CD4-positive, alpha-beta T cell treated with Interleukin-4 for 4 hours (primary cell): Measurements from ENCODE around the gene NTSR1.

Source experiments
- DNase-seq: peaks from one replicate; pipeline ENCODE4 v3.0.0-alpha.2; 2020

Gene NTSR1

DNA sequence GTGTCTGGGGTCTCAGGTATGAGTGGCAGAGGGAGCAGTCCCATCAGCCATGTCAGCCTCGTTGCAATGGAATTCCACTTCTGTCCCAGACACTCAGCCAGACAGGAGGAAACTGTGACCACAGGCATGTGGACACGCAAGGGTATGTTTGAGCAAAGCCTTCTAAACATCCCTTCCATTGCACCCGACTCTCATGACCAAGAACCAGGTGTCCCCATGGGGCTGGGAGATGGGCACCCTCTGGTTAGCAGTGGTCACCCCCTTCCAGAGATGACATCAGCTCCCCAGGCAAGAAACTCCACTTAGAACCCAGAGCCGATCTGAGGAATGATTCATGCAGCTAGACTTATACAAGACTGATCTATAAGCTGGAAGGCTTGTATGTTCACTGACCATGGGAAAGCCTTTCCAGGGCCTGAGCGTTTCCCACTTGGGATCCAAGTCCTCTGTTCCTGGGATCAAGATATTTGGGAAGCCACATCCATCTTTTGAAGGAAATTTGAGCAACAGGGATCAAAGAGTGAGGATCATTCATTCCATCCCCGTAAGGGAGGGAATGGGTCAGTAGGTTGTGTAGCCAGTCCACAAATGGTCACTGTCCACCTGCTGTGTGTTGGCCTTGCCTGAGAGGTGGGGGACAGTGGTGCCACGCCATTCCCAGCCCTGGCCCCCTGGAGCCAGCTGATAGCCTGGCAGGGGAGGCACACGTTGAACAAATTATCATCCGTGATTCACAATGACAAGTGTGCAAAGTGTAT is 83.7 kb downstream of the NTSR1 start:
- DNase-seq: no peak

DNA sequence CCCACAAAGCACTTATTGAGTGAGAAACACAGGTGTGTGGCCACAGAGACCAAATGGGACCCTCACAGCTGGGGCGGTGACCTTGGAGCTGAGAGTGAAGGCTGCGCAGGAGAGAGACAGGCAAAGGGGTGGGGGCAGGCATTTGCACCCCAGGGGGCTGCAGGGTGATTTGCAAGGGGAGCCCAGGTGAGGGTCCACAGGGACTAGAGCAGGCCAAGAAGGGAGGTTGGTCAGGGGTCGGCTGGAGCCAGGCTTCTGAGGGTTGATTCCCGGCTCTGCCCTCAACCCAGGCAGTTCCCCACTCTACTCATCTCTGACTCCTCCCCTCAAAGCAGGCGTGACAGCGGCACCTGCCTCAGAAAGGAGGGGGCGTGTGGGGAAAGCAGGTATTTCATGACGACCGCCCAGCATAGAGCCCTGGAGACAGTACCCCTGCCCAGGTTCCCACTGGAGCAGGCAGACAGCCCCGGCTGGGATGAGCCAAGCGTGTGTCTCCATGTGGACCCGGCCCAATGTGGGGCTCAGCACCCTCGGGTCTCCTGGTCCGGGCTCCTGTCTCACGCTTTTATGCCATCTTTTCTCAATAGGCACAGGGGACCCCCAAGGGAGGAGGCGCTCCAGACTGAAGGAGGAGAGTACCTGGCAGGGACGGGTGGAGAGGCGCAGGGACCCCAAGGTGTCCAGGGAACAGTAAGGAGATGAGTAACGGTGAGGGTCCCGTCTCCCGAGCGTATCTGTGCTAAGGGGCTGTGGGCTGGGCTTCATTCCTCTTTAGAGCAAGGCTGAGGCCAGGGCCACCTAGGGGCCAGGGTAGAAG is 84.5 kb downstream of the NTSR1 start:
- no peak for DNase-seq

DNA sequence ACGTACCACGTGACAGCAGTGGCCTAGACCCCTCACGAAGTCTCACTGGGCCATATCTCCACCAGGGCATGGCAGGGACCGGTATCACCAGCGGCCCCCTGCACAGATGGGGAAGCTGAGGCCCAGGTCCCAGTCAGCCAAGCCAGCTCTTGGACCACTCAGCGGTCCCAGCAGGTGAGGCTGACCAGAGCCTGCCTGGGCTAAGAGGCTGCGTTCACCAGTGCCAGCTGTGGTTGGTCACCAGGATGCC is 85.0 kb downstream of the NTSR1 start:
- no peak for DNase-seq

DNA sequence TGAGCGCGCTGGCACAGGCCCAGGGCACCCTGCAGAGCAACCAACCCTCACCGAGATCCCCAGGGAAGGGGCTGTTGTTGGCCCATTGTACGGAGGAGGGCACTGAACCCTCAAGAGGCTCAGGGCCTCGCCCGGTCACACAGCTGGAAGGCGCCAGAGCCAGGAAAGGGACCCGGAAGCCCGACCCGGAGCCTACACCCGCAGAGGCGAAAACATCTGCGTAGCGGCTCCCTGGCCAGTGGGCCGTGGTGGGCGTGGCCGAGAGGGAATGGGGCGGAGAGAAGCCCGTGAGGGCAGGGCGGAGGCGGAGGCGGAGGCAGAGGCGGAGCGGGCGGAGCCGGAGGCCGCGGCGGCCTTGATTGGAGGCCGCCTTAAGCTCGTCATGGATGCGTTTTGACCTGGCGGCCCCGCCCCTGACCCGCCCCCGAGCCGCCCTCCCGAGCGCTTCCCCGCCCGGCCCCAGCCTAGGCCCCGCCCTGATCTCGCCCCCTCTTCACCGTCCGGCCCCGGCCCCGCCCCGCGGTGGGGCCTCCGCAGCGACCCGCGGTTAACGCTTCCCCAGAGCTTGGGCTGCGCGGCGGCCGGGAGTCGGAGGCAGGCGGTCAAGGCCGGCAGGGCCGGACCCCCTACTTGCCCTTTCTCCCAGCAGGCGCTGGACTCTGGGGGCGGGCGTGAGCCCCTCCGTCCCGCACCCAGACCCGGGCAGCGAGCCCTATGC is 85.5 kb downstream of the NTSR1 start:
- DNase-seq: peak; percentile 92

DNA sequence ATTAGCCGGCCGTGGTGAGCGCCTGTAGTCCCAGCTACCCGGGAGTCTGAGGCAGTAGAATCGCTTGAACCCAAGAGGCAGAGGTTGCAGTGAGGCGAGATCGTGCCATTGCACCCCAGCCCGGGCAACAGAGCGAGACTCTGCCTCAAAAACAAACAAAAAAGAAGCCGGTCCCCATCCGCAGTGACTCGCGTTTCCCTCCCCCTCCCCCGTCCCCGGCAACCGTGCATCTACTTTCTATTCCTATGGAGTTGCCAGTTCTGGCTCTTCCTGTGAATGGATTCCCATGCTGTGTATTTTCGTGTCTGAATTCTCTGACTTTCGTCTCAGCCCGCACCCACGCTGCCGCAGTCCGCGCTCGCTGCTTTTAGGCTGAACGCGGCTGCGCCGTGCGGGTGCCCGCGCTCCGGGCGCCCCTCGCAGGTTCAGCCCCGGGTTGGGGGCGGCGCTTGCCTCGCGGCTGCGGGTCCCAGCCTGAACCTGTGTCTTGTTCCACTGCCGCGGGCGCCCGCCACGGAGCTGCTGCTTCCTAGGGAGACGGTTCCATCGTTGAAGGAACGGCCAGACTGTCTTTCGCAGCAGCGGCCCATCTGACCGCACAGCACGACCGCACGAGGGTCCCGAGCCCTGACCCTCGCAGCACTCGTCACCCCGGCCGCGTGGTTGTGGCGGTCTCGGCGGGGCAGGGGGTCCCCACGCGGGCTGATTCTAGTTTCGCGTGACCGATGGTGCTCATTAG is 86.6 kb downstream of the NTSR1 start:
- peak; percentile 45 for DNase-seq

DNA sequence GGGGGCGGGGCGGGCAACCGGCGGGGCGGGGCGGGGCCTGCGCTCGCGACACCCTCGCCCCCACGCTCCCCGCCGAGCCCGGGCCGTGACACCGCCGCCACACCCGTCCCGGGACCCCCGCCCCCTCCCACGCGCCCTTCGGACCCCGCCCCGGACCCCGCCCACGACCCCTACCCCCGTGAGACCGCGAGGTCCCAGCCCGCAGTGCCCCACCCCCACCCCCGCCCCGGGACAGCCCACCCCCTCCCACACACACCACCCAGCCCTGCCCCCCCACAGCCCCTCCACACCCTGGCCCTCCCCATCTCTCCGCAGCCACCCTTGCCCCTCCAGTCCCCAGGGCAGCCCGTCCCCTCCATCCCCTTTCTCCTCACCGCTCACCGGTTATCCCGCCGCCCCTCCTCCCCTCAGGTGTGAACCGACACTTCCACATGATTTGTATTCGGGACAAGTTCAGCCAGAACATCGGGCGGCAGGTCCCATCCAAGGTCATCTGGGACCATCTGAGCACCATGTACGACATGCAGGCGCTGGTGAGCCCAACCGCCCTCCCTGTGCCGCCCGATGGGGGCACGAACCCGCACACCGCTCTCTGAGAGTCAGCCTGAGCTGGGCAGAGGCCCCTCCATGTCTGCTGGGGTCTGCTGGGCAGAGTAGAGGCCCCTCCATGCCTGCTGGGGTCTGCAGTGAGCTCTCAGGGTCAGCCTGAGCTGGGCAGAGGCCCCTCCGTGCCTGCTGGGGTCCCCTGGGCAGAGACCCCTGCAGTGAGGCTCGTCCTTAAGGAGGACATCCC is 88.3 kb downstream of the NTSR1 start:
- no peak for DNase-seq

DNA sequence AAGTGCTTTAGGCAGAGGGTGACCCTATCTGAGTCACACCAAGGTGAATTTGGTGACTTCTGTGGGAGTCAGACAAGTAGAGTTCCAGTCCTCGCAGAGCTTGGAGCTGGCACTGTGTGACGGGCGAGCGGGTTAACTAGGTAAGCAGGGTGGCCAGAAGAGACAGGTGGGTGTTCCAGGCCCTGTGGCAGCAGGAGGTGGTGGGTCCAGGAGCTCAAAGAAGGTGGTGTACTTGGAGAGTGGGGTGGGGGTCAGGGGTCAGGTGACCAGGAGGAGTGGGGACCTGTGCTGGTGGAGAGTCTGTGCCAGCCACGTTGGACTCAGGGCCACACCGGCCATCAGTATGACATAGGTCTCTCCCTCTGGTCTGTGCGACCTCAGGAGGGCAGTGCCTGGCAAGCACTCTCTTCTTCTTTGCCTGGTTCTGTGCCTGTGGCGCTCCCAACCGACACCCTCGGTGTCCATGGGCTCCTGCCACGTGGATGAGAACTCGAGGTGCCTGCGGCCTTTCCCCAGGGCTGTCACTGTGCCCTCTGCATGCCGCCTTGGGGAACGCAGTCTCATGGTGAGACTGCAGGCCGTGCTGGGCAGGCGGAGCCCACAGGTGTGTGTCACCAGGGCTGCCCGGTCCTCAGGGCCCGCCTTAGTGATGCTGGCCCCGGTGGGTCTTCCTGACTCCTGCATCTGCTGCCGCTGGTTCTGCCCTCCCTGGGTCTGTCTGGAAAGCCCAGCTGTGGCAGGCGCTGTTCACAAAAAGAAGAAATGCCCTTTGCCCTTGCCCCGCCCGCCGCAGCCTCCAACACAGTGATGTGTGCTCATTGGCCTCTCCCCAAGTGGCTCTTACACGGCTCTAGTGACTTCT is 89.3 kb downstream of the NTSR1 start:
- DNase-seq: no peak

DNA sequence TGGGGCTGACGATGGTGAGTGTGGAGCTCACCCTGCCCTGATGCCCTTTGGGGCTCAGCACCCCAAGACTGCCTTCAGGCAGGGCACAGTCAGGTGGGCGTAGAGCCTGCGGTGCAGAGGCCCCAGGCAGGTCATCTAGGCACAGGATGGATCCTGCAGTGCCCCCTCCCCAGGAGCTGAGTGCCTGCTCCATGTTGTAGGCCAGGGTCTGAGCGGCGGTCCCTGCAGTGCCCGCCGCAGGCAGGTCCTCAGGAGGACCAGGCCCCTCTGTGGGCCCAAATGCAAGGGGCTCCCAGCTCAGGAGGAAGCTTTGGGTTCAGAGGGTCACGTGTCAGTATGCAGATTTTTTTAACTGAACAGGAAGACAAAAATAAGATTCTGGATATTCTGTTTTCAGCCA is 90.4 kb downstream of the NTSR1 start:
- no peak for DNase-seq

DNA sequence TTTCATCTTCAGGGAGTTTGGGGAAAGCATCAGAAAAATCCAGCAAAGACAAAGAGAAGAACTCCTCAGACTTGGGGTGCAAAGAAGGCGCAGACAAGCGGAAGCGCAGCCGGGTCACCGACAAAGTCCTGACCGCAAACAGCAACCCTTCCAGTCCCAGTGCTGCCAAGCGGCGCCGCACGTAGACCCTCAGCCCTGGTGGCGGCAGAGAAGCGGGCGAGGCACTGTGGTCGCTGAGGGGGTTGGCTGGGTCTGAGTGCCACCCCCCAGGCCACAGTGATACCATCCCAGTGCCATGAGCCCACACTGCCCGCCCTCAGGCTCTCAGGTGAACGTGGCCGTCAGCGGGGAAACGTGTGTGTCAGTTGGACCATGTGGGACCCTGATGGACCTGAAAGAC is 90.8 kb downstream of the NTSR1 start:
- no peak for DNase-seq

DNA sequence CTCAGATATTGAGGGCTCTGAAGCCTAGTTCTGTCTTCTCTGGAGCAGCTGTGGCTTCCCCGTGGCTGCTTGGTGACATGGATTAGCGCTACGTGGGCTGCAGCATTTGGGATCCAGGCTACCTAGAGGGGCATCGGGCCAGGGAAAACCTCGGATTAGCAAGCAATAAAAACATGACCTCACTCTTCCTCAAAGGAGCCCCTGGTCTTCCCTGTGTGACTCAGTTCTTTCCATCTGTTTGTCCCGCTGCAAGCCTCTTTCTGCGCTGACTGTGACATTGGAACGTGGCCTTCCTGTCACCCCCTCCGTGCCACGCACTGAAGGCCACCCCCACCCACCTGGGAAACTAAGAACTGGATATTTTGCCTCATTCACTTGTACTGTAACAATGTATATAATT is 91.2 kb downstream of the NTSR1 start:
- DNase-seq: no peak

DNA sequence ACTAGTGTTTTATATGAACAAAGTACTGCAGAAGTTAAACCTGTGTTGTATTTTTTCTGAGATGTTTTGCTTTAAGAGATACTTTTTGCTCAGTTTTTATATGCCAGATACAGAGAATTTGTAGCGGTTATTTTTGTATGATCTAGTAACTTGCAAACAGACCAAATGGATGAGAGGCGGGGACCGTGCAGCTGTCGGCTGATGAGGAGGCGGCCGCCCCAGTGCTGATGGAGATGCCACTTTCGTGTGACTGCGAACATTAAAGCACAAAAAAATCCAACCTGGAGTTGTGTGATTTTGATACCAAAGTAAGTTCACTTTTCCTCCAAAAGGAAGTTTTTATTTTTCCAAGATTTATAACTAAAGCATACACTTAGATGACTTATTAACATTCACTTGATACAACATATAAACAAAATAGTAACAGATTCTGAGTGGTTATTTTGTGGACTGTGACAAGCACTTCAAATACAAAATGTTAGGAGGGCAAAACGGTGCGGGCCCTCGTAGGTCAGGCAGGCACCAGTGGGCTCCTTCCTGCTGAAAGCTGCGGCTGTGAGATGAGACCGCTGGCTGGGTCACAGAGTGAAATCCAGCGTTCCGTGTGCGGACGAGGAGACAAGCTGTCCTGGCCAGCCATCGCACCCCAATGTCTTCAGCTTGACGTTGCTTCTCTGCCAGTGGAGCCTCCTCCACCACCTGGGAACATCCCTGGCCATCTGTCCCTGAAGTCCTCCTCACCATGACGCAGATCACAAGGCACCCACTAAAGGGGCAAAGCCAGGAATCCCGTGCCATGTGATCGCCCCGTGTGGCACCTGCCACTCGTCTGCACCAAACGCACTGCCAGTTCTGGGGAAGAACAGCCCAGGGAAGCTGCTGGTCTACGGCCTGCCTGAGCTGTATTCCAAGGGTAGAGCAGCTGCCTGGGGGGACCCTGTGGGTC is 92.0 kb downstream of the NTSR1 start:
- no peak for DNase-seq

DNA sequence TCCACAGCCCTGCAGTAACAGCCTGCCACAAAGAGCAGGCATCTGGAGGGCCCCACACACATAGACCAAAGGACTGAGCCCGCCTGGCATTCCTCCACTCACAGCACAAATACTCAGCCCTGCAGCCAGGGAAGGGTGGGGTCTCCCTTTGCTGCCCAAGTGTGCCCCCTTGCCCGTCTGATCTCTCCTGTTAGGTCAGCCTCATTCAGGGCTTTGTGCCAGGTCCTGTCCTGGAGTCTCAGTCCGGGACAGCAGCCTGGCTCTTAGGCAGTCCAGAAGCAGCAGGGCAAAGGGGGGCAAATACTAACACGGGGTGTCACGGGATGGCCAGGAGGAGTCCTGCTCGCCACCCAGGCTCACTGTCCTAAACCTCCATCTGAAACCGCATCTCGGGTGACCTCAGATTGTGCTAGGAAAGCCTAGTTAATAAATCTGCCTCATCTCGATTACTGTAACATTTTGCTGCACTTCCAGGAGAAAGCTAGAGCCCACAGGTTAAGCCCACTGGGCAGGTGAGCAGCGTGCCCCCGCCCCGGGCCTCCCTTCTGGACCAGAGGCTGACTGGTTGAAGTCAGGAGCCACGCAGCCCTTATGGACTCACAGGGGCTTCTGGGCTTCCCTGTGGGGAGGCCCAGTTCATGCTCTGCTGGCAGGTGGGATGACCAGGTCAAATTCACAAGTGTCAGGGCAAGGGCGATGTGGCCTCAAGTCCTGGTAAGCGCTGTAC is 92.8 kb downstream of the NTSR1 start:
- DNase-seq: no peak

DNA sequence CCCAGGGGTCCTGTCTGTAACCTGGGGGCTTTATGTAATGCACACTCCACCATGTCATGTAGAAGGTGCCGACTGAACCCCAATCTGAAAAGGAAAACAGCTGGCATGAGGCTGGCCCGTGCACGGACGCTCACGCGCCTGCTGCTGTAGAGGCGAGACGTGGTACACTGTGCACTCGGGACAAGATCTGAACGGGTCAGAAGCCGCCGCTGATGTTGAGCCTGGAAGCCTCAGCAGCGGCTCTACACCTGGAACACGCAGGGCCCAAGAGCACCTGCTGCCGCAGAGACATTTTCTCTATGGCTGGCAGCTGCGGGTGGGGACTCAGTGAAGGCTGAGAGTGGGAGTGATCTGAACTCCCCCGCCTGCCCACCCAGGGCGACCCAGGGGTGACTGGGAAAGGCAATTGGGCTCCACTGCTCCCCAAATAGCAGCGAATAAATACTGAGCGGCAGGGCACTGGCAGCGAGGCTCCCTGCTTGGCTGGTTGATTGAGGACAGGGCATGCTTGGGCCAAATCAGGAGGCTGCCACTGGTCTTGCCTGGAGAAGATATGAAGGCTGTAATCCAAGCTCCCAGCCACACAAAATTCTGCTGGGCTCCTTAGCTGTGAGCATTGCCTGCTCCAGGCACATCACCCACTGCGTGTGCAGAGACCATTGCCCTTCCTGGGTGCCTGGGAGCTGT is 93.5 kb downstream of the NTSR1 start:
- DNase-seq: no peak

DNA sequence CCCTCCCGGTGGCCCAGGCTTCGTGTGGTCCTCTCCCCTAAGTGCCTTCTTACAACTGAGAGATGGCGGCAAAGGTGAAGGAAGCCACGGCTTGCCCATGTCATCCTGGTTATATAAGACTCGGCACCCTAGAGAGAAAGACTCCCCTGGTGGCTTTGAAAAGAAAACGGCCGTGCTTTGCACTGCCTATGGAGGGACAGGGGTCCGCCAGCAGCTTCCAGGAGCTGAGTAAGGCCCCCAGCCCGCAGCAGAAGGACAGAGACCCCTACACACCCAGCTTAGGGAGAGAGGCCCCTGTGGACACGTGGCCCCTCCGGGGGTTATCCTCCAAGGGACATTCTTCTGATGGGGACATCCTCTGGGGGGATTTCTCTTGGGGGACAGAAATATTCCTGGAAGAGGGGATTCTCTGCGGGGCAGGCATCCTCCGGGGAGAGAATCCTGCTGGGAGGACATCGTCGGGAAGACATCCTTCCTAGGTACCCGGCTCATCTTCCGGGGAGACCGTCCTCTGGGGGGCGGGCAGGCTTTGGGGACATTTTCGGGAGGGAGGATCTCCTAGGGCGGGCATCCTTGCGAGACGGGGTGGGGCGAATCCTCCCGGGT is 95.5 kb downstream of the NTSR1 start:
- no peak for DNase-seq

DNA sequence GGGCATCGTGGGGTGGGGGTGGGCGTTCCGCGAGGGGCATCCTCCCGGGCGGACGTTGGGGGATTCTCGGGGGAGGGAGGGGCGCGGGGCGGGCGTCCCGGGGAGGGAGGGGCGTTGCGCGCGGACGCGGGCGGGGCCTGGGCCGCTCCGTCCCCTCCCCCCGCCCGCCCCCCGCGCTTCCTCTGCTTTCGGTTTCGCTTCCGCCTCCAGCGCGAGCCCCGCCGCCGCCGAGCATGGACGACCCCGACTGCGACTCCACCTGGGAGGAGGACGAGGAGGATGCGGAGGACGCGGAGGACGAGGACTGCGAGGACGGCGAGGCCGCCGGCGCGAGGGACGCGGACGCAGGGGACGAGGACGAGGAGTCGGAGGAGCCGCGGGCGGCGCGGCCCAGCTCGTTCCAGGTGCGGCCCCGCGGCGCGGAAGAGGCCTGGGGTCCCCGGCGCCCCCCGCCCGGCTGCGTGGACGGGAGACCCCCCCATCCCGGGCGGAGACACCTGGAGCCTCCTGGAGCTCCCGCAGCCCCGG is 96.1 kb downstream of the NTSR1 start, which contains the start of gene OGFR:
OGFR (plus strand) TSS at position 209 of the 528 bp plus-strand sequence; CDS start at position 234, 25 bp downstream.
- peak; percentile 60 for DNase-seq

DNA sequence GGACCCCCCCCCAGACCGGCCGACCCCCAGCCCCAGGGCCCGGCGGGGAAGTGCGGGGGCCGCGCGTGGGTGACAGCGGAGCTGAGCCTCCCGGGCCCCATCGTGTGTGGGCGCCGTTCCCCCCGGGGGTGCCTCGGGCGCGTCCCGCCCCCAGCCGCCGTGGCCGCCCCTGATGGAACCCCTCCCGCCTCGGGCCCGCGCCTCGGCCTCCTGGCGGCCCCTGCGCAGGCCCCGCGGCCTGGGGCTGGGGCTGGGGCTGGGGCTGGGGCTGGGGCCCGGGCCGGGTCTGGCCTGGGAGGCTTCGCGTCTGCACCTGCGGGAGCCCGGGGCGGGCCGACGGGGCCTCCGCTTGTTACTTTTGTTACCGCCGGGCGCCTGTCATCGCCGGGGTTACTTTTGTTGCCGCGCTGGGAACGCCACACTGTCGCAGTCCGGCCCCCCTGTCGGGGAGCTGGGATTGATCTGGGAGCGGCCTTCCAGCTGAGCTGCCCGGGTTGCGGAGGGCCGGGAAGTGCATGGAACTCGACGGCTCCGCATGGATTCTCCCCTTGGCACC is 96.6 kb downstream of the NTSR1 start:
- DNase-seq: no peak

DNA sequence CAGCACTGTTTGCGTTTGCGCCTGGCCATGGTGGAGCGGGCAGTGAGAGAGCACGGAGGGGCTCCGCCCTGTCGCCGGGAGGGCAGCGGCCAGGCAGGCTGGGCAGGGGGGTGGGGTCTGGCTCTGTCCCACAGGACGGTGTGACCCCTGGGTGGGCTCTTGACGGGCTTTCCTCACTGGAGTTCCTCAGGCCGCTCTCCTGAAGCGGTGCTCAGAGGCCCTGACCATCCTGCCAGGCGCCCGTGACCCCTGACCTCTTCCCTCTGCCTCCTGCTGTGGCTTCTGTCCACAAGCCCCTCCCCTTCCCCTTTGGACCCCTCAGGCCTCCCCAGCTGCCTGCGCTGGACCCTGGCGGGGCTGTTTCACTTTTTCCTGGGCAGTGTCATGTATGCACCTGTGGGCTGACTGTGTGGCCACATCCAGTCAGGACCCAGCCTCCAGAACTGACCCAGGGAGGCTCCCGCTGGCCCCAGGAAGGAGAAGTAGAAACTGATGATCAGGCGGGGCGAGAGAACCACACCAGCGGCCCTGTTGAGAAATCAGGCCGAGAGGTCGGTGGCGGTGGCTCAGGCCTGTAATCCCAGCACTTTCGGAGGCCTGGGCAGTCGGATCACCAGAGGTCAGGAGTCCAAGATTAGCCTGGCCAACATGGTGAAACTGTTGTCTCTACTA is 97.2 kb downstream of the NTSR1 start:
- DNase-seq: no peak
